ENCODE results near the gene HIP1R.
A peak's percentile ranks its signal among the peaks of the same experiment; 100 is the strongest.

DNA sequence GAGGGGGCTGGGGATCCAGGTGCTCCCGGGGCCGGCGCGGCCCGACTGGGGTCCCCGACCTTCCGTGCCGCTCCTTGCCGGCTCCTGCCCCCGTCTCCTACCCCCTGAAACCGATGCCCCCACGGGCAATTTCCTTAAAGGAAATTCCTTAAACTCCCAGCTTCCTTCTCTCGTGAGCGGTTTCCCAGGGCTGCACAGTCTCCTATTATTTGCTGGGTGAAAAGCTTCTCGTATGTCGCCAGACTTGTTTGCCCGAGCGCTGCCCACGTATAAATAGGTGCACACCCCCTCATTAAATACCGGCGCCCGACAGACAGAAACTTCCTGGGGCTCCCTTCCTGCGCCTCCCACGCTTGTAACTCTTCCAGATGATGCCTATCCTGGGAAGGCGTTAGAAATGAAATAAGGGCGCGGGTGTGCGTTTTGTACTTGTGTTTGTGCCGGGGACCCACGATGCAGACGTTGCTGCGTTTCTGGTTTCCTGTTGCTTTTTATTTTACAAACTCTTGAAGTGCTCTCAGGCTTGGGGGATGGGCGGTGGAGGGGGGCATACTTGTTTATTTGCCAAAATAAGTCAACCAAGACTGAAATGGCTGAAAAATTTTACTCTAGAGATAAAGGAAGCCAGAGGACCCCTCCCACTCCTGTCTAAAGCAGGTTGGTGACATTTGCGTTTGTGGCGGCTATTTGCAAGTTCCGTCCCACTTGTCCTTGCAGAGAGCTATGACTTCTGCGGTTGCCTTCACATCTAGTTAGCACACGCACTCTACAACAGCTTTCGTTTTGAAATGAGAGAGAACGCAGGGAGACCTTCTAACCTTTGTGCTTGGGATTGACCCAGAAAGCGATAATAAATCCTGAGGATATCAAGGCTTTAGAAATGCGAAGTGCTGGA lies 1.0 kb downstream of the HIP1R start:
- no peak for TF ChIP-seq SMC3 (IDR thresholded peaks at IDR 0.05; ENCODE audit: low read depth, low read length)
- TF ChIP-seq CTCF (IDR thresholded peaks at IDR 0.05) = no peak
- 0 out of 2 replicates have a peak, but pooled peaks have one; percentile 1 for TF ChIP-seq MXI1 (IDR thresholded peaks at IDR 0.05; ENCODE audit: low read depth, low read length)
- no peak for TF ChIP-seq EP300 (IDR thresholded peaks at IDR 0.05; ENCODE audit: borderline replicate concordance in 1 of 2, low read depth in 1 of 2, low read length in 1 of 2)
- TF ChIP-seq, protein P1, sequence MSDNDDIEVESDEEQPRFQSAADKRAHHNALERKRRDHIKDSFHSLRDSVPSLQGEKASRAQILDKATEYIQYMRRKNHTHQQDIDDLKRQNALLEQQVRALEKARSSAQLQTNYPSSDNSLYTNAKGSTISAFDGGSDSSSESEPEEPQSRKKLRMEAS (IDR thresholded peaks at IDR 0.05; ENCODE audit: low read depth) = no peak
- TF ChIP-seq FOSL2 (IDR thresholded peaks at IDR 0.05; ENCODE audit: borderline replicate concordance, low read depth) = no peak
- no peak for TF ChIP-seq ZBTB33 (IDR thresholded peaks at IDR 0.05; ENCODE audit: borderline replicate concordance, low read depth)
- no peak for TF ChIP-seq PBX3 (IDR thresholded peaks at IDR 0.05)
- no peak for TF ChIP-seq YY1 (IDR thresholded peaks at IDR 0.05; ENCODE audit: low read depth)
- no peak for TF ChIP-seq TCF12 (IDR thresholded peaks at IDR 0.05)
- TF ChIP-seq JUND (IDR thresholded peaks at IDR 0.05) = no peak
- TF ChIP-seq POLR2AphosphoS5 (IDR thresholded peaks at IDR 0.05; ENCODE audit: low read depth, low read length) = no peak
